COLO668 (cell line): ENCODE results near the gene TUBGCP3.
A peak's percentile ranks its signal among the peaks of the same experiment; 100 is the strongest.
"Not testable (repeated sequence)": the region's sequence is repeated elsewhere in the genome, so short reads cannot be mapped to it uniquely, and the experiment has no call there.

Experiments used
- DNase-seq: peaks from one replicate; lab custom pipeline; 2025; ENCODE audit not compliant: unreplicated experiment; lab: John Stamatoyannopoulos, UW

Gene TUBGCP3

GRCh38 chr13:112580211-112580610 lies 7.7 kb downstream of the TUBGCP3 start:
- no peak for DNase-seq

GRCh38 chr13:112579310-112579843 lies 8.6 kb downstream of the TUBGCP3 start:
- DNase-seq: peak; percentile 69

- DNase-seq: no peak
These were observed 11.2 kb downstream of the TUBGCP3 start for GRCh38 chr13:112576768-112577167.

GRCh38 chr13:112576191-112576590 lies 11.8 kb downstream of the TUBGCP3 start:
- DNase-seq: no peak

GRCh38 chr13:112575675-112576074 lies 12.3 kb downstream of the TUBGCP3 start:
- no peak for DNase-seq

DNA sequence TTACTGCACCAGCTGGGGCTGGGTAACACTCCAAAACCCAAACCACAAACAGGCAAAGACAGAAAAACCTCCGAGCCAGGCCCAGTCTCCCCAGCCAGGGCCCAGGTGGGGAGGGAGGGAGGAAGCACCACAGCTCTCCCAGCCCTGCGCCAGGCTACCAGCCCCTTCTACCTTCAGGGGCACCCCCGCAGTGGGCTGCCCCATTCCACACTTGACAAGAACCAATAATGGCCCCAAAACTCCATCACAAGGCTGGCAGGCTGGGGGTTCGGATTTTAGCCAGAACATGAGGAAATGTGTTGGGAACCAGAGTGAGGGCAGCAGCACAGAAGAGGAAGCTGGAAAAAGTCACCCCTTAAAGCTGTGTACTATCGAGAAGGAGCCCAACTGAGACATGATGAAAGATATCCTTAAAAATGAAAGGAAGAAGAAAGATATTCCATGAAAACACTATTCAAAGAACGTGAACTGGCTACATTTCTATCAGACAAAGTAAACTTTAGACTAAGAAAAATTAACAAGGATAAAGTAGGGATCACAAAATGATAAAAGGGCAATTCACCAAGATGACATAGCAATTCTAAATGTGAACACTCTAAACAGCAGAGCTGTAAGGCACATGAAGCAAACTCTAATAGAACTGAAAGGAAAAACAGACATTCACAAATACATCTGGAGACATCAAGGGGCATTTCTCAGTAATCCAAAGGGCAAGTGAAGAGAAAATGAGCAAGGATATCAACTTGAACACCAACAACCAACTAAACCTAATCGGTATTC lies 12.9 kb downstream of the TUBGCP3 start:
- DNase-seq: no peak

DNA sequence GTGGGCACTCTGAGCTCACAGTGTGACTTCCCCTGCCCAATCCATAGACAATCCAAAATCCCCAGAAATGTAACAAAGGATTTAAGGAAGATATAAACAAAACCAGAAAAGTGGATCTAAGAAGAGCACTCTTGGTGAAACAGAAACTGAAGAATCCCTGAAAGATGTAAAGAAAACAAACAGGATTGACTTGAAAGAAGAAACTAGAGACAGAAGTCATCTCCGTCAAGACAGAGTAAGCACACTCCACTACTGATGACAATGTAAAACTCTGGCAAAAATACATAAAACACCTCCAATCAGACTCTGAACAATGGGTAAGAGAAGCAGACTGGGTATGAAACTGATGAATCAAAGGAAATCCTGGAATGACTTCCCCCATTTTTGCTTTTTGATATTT lies 13.5 kb downstream of the TUBGCP3 start:
- no peak for DNase-seq

DNA sequence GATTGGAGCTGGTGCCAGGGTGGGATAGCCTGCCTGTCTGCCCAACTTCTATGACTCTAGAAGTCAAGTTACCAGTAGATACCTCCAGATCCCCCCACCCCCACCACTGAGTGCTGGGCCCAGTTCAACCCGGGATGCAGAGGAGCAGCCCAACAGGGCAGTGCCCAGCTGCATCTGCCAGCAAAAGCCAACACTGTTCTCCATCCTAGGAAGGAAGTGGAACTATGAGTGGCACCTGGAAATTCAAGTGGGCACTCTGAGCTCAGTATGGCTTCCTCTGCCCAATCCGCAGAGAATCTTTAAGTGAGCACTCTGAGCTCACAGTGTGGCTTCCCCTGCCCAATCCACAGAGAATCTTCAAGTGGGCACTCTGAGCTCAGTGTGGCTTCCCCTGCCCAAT lies 14.2 kb downstream of the TUBGCP3 start:
- DNase-seq: no peak

GRCh38 chr13:112572366-112572765 lies 15.6 kb downstream of the TUBGCP3 start:
- no peak for DNase-seq

- DNase-seq: no peak
These were observed 18.1 kb downstream of the TUBGCP3 start for GRCh38 chr13:112569821-112570220.

DNA sequence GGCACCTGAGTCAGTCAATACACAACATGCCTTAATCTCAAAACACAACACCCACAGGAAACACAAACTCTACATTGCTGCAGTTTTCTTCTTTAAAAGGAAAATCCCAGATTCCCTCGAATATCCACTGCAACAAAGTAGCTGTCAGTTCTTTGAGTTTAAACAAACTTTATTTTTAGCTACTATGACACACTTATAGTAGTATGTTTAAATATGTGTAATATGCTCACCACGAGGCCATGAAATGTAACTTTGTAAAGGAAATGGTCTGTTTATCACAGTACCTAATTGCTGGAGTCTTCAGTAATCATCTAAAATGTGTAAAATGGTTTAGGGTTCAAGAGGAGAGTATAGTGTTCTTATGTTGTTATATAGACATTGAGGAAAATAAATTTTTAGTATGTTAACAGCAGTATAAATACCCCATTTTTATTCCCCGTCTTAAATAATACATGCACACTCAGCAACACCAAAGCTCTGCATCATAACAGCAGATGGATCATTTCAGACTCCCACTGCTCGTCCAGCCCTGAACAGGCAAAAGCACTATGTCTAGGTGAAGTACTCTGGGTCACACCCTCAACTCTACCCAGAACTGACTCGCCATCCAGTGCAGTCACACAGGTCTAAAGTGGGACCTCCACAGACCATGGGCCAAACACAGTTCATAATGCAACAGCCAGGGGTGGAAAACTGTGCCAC lies 20.6 kb downstream of the TUBGCP3 start:
- no peak for DNase-seq

DNA sequence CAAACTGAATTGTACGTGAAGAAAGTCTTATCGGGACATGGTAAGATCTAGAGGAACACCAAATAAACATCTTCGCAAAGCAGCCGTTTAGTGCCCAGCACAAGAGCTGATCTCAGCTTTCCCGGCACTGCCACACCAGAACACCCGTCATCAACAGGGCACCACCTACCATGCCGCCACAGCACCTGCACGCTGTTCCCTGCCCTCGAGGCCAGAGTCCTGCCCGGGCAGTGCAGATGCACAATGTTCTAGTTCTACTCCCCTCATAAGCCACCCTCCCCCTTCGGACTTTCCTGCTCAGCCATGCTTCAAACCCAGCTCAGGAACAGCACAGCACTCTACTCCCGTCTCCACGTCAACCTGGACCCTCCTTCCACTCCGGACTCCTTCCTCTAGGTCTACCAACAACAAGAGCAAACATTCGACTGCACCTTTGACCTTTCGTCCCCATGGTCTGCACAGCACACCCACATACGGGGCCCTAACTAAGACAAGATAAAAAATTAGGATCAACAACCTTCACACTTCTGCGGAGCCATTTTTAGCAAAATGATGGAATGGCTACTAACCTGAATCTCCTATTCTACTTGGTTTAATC lies 25.1 kb downstream of the TUBGCP3 start:
- DNase-seq: no peak

GRCh38 chr13:112562254-112562653 lies 25.7 kb downstream of the TUBGCP3 start:
- no peak for DNase-seq

GRCh38 chr13:112561478-112561877 lies 26.5 kb downstream of the TUBGCP3 start:
- no peak for DNase-seq

GRCh38 chr13:112558696-112559418 lies 29.1 kb downstream of the TUBGCP3 start:
- no peak for DNase-seq

DNA sequence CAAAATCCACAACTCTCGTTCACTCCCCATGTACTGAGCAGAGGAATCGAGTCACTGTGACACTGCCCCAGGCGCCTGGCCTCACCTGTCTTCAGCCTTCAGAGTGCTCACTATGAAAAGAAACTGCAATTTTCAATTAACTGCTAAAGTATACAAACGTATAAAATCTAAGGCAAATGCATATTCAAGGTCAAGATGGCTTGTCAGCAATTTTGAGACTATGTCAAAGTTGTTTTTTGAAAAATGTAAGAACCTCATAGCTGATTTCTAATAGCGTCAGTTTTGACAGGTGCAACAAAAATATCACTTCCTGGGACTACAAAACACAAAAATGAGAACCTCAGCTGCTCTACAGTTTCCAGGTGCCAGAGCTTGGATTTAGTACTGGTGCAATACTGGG lies 31.4 kb downstream of the TUBGCP3 start:
- DNase-seq: no peak

DNA sequence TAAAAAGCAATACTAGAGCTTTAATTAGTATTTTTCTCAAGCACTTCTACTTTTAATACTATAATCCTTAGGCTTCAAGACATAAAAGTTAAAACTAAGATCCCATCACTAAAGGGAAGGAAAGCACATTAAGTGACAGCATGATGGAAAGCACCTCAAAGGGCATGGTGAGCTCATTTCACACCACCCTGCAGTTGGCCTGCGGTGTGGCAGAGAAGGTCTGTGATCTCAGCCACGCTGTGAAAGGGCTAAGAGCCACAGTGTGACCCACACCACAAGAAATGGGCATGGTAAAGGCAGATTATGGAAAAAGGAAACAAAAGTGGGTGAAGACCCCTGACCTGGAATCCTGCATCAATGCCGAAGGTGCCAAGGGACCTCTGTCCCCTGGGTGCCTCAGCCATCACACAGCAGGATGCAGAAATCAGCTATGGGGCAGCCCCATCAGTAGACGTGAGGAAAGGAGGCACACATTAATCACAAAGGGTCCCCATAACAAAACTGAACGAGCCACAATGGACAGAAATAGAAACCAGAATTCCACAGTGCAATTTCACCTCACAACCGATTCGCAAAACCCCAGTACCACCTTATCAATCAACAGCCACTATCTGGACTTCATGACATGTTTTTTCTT lies 33.6 kb downstream of the TUBGCP3 start:
- DNase-seq: no peak

- DNase-seq: not testable (repeated sequence)
These were observed 39.0 kb downstream of the TUBGCP3 start for GRCh38 chr13:112548975-112549374.

- DNase-seq: no peak
These were observed 42.1 kb downstream of the TUBGCP3 start for GRCh38 chr13:112545856-112546255.

GRCh38 chr13:112532837-112533745 lies 54.9 kb downstream of the TUBGCP3 start:
- no peak for DNase-seq
